Memory B cell (primary cell): ENCODE data around the gene FOXD3.

ENCODE experiments used
- ATAC-seq: fragments of 150-1000 bp; cut with Tn5 transposase; 2 replicates; pipeline ENCODE4 v1.10.0; 2021; ENCODE audit warnings: low read depth, mild to moderate bottlenecking, moderate library complexity
- DNase-seq, 2 donors: peaks; one replicate each; pipeline ENCODE4 v3.0.0; 2022; ENCODE audit warnings: low spot score in 2 of 2
- H3K27ac Mint-ChIP-seq: one replicate; pipeline ENCODE4 v1.8.0; 2022; ENCODE audit warnings: mild to moderate bottlenecking, moderate library complexity, mixed read lengths
- H3K27me3 Mint-ChIP-seq: one replicate; pipeline ENCODE4 v1.8.0; 2022; ENCODE audit warnings: mixed read lengths
- H3K36me3 Mint-ChIP-seq: one replicate; pipeline ENCODE4 v1.8.0; 2022; ENCODE audit warnings: mild to moderate bottlenecking, mixed read lengths
- H3K4me1 Mint-ChIP-seq: one replicate; pipeline ENCODE4 v1.8.0; 2022; ENCODE audit warnings: mixed read lengths
- H3K4me3 Mint-ChIP-seq: one replicate; pipeline ENCODE4 v1.8.0; 2022; ENCODE audit warnings: mild to moderate bottlenecking, moderate library complexity, mixed read lengths
- H3K9me3 Mint-ChIP-seq: one replicate; pipeline ENCODE4 v1.8.0; 2022; ENCODE audit warnings: mixed read lengths

Gene FOXD3

DNA sequence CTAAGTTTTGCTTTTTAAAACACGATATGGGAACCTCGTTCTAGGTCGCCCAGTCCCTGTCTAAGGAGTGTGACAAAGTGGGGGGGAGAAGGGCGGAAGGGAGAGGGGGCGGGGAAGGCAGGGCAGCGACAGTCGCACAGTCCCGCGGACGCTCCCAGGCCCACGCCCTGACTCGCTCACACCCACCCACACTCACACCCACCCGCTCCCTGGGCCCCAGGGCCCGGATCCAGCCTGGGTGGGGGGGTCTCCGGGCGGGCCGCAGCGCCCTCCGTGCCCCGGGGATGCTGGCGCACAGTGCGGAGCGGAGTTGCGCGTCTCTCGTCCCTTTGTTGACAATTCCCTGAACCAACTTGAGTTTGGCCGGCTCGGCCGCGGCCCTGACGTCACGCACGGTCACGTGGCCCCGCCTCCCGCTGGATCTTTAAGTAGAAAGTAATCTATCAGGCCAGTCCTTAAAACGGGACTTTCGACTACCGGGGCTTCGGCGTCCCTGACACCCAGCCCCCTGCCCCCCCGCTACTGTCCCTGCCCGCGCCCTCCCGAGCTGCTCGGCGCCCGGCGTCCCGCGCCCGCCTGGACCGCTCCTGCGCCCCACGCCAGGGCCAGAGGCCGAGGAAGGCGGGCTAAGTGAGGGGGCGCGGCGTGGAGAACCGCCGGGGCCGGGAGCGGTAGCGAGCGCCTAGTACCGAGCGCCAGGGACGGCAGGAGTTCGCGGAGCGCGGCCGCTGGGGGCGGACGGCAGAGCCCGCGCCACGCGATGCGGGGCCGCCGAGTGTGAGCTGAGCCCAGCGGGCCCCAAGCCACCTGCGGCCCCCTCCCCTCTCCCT is at the start of gene FOXD3:
TSS of gene FOXD3 (plus strand) at position 454 of the 830 bp plus-strand sequence. CDS start 492 bp downstream, outside the sequence.
- Mint-ChIP-seq H3K4me1 (peaks cover 16% of the 10 kb centered on the region), H3K9me3 (peaks cover 10% of the 10 kb centered on the region), H3K4me3 (peak within 1 kb of the TSS; percentile 72), H3K27ac (peak within 1 kb of the TSS; percentile 88), H3K36me3 (peaks cover 6% of the 10 kb centered on the region), H3K27me3 (peaks cover 26% of the 10 kb centered on the region)
- DNase-seq (peak in 1 of 2 donors; percentile 37), ATAC-seq (peak; percentile 32)

DNA sequence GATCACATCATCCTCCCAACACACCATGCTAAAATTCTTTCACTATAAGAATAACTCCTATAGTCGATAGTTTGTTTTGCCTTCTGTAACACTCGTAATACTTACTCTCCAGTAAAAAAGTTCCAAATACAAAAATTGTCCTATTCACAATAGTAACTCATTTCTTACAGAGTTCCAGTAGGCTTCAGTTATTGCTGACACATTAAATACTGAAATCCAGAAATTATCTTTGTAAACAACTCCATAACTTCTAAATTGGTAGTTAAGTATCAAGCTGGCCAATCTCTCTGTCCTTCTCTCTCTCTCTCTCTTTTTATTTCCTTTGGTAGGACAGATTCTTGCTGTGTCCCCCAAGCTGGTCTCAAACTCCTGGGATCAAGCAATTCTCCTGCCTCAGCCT is 49.6 kb upstream of the FOXD3 start:
- Mint-ChIP-seq H3K27ac (no peak overlapping the region), H3K9me3 (no peaks in the 10 kb centered on the region), H3K4me3 (no peak overlapping the region), H3K36me3 (no peaks in the 10 kb centered on the region), H3K27me3 (peaks cover 5% of the 10 kb centered on the region), H3K4me1 (peaks cover 3% of the 10 kb centered on the region)
- no peak for DNase-seq
- no peak for ATAC-seq

DNA sequence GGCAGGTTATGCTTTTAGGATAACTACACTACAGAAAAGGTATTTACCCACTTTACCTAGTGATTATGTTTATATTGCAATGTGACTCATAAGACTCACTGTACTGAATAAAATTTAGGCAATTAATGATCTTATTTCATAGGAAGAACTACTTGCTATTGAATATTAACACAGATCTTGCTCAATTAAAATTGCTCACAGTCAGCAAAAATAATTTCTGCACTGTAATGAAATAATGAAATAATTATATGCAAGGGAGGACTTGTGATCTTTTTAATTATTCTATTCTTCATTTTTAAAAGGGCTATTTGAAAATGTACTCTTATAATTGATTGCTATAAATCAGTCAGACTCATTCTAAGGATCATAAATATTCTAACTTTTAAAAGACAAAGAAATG is 48.0 kb upstream of the FOXD3 start:
- Mint-ChIP-seq H3K36me3 (no peaks in the 10 kb centered on the region), H3K4me3 (no peak overlapping the region), H3K27me3 (peaks cover 2% of the 10 kb centered on the region), H3K4me1 (peaks cover 3% of the 10 kb centered on the region), H3K9me3 (no peaks in the 10 kb centered on the region), H3K27ac (no peak overlapping the region)
- DNase-seq (no peak), ATAC-seq (no peak)

DNA sequence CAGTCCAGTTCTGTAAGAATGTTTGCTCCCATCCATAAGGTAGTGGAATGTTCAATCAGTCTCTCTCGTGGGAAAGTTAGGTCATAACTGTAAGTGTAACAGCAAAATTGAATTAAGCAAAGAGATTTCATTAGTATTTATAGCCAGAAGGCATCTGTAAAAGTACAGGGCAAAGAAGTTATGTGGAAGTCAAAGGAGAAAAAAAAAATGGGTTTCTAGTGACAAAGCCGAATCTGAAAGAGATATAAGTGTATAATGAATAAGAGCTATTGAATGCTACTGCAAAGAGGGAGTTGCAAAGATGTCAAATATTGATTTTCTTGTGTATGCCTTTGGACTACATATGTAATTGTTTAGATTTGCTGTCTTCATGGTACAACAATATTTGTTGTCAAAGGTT is 47.4 kb upstream of the FOXD3 start:
- Mint-ChIP-seq H3K27me3 (peaks cover 2% of the 10 kb centered on the region), H3K27ac (no peak overlapping the region), H3K9me3 (no peaks in the 10 kb centered on the region), H3K36me3 (no peaks in the 10 kb centered on the region), H3K4me3 (no peak overlapping the region), H3K4me1 (peaks cover 3% of the 10 kb centered on the region)
- DNase-seq (no peak), ATAC-seq (no peak)

DNA sequence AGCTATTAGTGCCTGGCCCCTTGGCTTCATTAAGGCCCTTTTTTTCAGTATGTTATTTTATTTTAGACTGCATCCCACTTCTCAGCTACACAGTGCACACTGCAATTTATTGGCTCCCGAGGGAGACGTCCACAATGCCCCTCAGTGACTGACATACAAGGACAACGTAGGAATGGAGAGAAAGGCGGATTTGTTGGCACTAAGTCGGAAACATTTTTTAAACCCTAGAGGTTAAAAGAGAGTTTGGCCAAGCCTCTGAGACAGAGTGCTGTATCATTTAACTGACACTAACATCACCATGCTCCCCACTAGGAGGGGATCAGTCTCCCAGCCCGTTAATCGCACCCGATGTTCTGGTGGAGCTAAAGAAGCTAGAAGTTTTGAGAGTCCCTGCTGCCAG is 45.7 kb upstream of the FOXD3 start:
- ATAC-seq, result no peak
- Mint-ChIP-seq H3K9me3 (no peaks in the 10 kb centered on the region), H3K4me3 (no peak overlapping the region), H3K27ac (no peak overlapping the region), H3K27me3 (peaks cover under 1% of the 10 kb centered on the region), H3K4me1 (peaks cover 3% of the 10 kb centered on the region), H3K36me3 (no peaks in the 10 kb centered on the region)
- DNase-seq, result no peak

DNA sequence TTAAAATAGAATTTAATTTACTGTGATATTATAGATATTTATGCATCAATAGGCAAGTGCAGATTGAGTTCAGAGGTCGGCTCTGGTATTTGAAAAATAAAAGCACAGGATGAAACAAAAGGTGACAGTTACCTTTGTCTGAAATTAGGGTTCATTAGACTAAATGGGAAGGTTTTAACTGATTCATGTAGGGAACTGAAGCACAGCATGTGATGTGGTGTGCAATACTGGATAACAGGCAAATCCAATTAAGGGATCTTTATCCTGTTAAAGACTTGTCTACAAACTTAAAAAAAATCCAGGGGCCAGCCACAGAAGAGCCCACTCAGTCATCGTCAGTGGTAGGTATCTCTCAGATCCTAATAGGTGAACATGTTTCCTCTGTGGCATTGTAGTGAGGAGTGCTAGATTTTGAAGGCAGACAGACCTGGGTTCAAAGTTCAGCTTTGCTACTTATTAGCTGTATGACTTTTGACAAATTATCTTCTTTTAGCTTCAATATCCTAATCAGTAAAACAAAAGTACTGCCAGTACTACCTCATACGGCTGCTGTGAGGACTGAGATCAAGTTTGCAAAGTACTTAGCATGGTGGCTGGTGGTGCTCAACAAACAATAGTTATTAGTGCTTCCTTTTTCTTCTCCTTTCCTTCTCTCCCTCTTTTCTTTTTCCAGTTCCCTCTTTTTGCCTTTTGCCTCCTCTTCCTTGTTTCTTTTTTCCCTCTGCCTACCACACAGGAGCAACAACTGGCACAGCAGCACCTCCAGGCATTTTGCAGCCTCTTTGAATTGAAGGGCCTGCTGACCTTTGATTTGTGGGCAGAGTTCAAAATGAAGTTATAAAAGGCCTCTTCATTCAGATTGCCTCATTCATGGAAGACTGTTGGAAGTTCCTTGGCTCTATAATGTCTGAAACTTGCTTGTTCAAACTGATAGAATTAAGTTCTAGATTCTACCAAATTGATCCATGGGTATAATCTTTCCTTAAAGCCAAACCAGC is 44.9 kb upstream of the FOXD3 start:
- no peaks in the 10 kb centered on the region for H3K4me1 Mint-ChIP-seq

DNA sequence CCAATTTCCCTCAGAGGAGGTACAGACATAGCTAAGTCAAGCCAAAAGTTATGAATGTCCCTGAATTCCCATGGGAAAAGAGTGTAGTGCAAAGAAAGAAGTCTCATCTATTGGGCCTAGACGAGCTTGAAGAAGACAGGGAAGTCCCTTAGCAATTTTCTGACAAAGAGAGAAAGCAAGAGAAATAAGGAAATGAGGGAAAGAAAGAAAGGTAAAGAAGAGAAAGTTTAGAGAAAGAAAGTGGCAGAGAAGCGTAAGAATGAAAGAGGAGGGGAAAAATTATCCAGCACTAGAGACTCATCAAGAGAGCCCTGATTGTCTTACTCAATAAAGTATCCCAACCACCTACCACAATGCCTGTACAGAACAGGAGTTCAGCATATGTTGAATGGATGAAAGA is 40.6 kb upstream of the FOXD3 start:
- Mint-ChIP-seq H3K27ac (no peak overlapping the region), H3K27me3 (peaks cover 4% of the 10 kb centered on the region), H3K4me3 (no peak overlapping the region), H3K9me3 (no peaks in the 10 kb centered on the region), H3K36me3 (no peaks in the 10 kb centered on the region), H3K4me1 (no peaks in the 10 kb centered on the region)
- no peak for DNase-seq
- no peak for ATAC-seq

More for the DNA sequence above, 44.9 kb upstream of the FOXD3 start:
- Mint-ChIP-seq H3K27ac (no peak overlapping the region), H3K4me3 (no peak overlapping the region), H3K9me3 (no peaks in the 10 kb centered on the region), H3K36me3 (no peaks in the 10 kb centered on the region), H3K27me3 (peaks cover 2% of the 10 kb centered on the region)
- DNase-seq, result no peak
- ATAC-seq, result no peak

DNA sequence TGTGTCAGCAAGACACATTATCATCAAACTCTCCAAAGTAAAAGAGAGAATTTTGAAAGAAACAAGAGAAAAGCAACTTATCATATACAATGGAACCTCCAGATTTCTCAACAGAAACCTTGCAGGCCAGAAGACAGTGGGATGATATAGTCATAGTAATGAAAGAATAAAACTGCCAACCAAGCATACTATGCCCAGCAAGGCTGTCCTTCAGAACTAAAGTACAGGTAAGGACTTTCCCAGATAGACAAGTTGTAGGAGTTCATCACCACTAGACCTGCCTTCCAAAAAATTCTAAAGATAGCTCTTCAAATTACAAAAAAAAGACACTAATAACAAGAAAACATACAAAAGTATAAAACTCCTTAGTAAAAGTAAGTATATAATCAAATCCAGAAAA is 33.2 kb upstream of the FOXD3 start:
- no peak for ATAC-seq
- H3K27me3 Mint-ChIP-seq, result peaks cover 3% of the 10 kb centered on the region

DNA sequence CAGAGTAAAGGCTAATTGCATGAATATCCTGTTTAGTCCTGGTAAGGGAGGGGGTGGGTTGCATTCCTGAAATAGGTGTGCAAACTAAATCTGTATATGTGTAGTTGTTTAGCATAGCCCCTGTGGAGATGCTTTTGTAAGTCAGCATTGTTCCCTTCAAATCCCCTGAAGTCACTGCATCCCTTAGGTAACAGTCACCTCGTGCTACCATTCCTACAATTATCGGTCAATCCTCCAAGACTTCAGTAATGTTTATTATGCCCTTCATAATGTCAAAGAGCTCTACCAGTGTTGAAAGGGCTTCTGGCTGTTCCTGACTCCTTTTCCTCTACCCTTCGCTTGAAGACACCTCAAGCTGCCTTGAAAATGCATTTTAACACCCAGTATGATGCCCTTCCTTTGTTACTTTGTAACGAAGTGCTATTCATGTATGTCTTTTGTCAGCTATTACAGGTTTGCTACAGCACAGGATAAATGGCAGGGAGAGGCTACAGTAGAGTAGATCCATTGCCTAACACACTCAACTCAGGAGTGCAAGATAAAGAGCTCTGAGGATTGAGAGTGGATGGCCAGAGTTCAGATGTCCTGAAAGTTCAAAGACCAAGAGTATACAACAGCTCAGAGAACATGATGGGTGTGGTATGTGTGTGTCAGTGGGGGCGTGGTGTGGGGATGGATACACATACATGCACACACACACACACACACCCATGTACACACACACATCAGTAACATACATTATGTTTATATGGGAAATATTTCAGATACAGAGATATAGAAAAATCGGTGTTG is 27.4 kb upstream of the FOXD3 start:
- Mint-ChIP-seq H3K36me3 (no peaks in the 10 kb centered on the region), H3K4me1 (no peaks in the 10 kb centered on the region), H3K4me3 (no peak overlapping the region), H3K27ac (no peak overlapping the region), H3K9me3 (peaks cover 1% of the 10 kb centered on the region), H3K27me3 (peaks cover 1% of the 10 kb centered on the region)
- no peak for ATAC-seq
- DNase-seq, result no peak

More for the DNA sequence above, 33.2 kb upstream of the FOXD3 start:
- no peak for DNase-seq
- Mint-ChIP-seq H3K4me3 (no peak overlapping the region), H3K4me1 (no peaks in the 10 kb centered on the region), H3K9me3 (peaks cover 11% of the 10 kb centered on the region), H3K36me3 (peaks cover 4% of the 10 kb centered on the region), H3K27ac (no peak overlapping the region)

DNA sequence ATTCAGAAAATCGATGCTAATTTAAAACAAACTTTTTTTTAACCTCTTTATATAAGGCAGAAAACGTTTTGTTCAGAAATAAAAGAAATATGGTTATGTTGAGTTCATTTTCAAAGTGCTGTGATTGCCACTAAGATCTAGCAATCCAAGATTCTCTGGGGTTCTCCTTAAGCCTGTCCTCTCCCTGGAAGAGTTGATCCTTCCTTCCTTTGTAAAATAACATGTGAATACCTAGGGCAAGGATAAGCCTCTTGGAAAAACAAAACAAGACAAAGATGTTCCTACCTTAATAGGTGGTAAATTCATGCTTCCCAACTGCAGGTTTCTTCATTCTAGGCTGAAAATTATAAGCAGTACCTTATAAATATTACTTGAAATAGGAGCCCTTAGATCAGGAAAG is 18.0 kb upstream of the FOXD3 start:
- Mint-ChIP-seq H3K9me3 (peaks cover 11% of the 10 kb centered on the region), H3K4me1 (no peaks in the 10 kb centered on the region), H3K36me3 (peaks cover 4% of the 10 kb centered on the region), H3K27ac (no peak overlapping the region), H3K4me3 (no peak overlapping the region), H3K27me3 (peaks cover 14% of the 10 kb centered on the region)
- DNase-seq (no peak), ATAC-seq (no peak)

DNA sequence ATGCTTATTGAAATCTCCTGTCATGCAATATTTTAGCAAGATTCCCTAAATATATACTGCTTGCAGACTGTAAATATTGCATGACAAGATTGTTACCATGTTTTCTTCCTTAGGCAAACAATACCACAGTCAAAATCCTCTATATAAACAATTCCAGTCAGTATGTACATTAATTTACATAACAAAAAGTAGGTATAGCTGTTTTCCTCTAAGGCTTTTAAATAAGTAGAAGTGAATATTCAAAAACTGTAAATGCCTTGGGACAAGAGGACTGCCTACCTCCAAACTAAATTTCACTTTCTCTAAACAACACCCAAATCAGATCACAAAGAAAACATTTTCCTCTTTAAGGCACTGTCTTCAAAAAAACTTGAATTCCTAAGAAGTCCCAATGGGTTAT is 17.3 kb upstream of the FOXD3 start:
- H3K4me1 Mint-ChIP-seq, result no peaks in the 10 kb centered on the region
- peaks cover 17% of the 10 kb centered on the region for H3K27me3 Mint-ChIP-seq
- no peak for DNase-seq
- H3K4me3 Mint-ChIP-seq, result no peak overlapping the region
- peaks cover 11% of the 10 kb centered on the region for H3K9me3 Mint-ChIP-seq
- no peak overlapping the region for H3K27ac Mint-ChIP-seq
- H3K36me3 Mint-ChIP-seq, result peaks cover 4% of the 10 kb centered on the region
- ATAC-seq, result no peak

DNA sequence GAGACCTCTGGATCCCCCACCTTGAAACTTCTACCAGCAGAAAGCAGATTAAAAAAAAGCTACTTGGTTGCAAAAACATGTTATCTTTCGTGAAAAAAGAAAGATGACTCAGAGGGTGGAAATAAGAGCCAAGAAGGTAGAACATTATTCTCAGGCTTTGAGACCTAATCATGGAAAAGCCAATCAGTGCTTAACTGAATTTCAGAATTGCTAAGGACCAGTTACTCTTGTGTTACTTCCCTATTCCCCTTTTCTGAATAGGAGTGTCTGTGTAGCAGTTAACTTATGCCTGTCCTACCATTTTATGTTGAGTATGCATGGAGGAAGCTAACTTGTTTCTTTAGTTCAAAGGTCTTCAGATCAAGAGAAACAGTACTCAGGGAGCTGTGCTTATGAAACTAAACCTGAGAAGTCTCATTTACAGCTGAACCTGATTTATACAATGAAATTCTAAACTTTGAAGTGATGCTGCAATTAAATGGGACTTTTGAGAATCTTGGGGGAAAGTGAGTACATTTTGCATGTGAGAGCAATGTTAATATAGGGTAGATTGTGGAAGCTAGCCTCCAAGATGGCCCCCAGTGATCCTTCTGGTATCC is 15.1 kb upstream of the FOXD3 start:
- DNase-seq (no peak), ATAC-seq (no peak)
- H3K9me3 Mint-ChIP-seq, result peaks cover 12% of the 10 kb centered on the region
- no peak overlapping the region for H3K4me3 Mint-ChIP-seq
- H3K27ac Mint-ChIP-seq, result no peak overlapping the region
- peaks cover 19% of the 10 kb centered on the region for H3K27me3 Mint-ChIP-seq
- H3K36me3 Mint-ChIP-seq, result peaks cover 4% of the 10 kb centered on the region
- no peaks in the 10 kb centered on the region for H3K4me1 Mint-ChIP-seq

DNA sequence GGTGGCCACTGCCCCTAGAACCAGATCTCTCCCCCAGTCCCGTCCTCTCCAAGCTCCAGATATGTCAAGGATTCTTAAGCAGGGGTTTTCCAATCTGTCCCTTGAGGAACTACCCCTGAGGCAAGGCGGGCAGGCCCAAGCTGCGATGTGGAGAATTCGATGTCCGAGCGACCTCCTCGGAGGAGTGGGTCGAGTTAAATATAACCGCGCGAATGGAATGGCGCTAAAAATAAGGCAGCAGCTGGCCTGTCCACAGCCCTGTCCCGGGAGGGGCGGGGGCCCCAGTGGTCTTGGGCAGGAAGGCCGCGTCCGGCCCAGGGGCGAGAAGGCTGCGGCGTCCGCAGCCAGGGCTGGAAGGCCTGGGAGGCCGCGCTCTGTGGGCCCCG is 5.8 kb upstream of the FOXD3 start:
- ATAC-seq (no peak), DNase-seq (no peak)
- peak overlapping the region; percentile 55 for H3K4me3 Mint-ChIP-seq
- H3K27ac Mint-ChIP-seq, result no peak overlapping the region
- peaks cover 6% of the 10 kb centered on the region for H3K36me3 Mint-ChIP-seq
- H3K27me3 Mint-ChIP-seq, result peaks cover 31% of the 10 kb centered on the region
- H3K4me1 Mint-ChIP-seq, result peaks cover 11% of the 10 kb centered on the region
- peaks cover 7% of the 10 kb centered on the region for H3K9me3 Mint-ChIP-seq
